GM18951 (cell line): ENCODE measurements around the gene ANAPC7.
"Not testable (repeated sequence)": the region's sequence is repeated elsewhere in the genome, so short reads cannot be mapped to it uniquely, and the experiment has no call there.

Experiments used
- POLR2A ChIP-seq: IDR thresholded peaks from 4 replicates; pipeline ENCODE4 v1.6.1; 2011; ENCODE audit warnings: mild to moderate bottlenecking; ENCODE audit not compliant: insufficient read length, insufficient read depth; ENCODE audit errors: extremely low read depth
- in situ Hi-C: fragments of 300-500 bp; cut with MboI; formaldehyde crosslinking; loops from one replicate; pipeline ENCODE4 v1.12.0; 2022; ENCODE audit warnings: low sequenced_read_pairs, mixed read lengths, inconsistent platforms; ENCODE audit not compliant: unreplicated experiment

ANAPC7 gene

GRCh38 chr12:110366321-110367142, 37.0 kb downstream of the ANAPC7 start:
- in situ Hi-C loops = no loop called here
- TF ChIP-seq POLR2A = no peak

DNA sequence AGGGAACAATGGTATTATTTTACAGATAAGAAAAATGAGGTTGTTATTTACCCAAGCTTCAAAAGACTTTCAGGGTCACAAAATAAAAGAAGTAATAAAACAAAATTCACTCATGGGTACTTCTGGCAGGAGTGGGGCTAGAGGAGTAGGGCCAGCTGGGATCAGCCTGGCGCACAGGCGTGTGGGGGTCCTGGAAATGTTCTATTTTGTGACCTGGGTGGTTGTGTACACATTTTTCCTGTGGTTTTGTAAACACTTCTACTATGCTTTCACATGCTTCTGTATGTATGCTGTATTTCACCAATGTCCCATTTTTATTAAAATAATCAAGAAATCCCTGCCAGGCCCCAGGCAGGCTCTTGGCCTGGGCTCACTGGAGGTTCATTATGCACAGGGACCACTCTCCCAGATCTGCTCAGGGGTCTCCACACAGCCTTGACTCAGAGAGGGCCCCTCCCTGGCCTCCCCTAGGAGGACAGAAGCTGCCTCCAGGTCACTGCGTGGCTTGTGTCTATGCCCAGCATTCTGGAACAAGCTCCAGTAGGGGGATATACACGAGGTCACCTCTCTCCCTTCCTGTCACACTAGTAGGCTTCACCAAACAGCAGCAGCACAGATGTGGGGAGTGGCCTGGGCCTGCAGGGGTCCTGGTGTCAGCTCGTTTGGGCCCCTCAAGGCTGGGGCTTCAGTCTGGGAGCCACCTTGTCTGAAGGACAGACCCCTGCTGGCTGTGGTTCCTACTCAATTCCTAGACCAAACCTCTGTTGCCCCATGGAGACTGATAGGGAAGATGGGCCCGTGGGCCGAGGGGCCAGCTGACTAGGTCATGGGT, 37.8 kb downstream of the ANAPC7 start:
- in situ Hi-C loops = no loop called here
- no peak for TF ChIP-seq POLR2A

- TF ChIP-seq POLR2A = no peak
- in situ Hi-C loops = no loop called here
Observed at GRCh38 chr12:110361216-110361615, 42.3 kb downstream of the ANAPC7 start.

GRCh38 chr12:110358384-110359097, 45.0 kb downstream of the ANAPC7 start:
- in situ Hi-C loops = not testable (repeated sequence)

- in situ Hi-C loops = no loop called here
- TF ChIP-seq POLR2A = no peak
Observed at GRCh38 chr12:110355073-110355472, 48.4 kb downstream of the ANAPC7 start.

DNA sequence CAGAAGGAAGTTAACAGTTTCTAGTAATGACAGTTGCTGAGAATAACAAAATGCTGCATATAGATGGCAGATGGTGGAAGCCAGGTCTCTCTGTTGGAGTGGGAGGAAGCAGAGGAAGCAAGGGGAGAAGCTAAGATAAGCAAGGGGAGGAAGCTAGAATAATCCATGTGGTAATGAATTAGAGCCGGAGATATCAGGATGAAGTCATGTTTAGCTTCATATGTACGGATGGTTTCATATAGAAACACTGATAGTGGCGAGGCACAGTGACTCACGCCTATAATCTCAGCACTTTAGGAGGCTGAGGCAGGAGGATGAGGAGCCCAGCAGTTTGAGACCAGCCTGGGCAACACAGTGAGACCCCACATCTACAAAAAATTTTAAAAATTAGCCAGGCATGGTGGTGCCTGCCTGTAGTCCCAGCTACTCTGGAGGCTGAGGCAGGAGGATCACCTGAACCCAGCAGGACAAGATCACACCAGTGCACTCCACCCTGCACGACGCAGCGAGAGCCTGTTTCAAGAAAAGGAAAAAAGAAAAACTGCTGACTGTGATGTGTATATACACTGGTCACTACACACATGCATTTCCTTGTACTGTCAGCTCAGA, 49.2 kb downstream of the ANAPC7 start:
- TF ChIP-seq POLR2A = no peak
- in situ Hi-C loops = no loop called here

DNA sequence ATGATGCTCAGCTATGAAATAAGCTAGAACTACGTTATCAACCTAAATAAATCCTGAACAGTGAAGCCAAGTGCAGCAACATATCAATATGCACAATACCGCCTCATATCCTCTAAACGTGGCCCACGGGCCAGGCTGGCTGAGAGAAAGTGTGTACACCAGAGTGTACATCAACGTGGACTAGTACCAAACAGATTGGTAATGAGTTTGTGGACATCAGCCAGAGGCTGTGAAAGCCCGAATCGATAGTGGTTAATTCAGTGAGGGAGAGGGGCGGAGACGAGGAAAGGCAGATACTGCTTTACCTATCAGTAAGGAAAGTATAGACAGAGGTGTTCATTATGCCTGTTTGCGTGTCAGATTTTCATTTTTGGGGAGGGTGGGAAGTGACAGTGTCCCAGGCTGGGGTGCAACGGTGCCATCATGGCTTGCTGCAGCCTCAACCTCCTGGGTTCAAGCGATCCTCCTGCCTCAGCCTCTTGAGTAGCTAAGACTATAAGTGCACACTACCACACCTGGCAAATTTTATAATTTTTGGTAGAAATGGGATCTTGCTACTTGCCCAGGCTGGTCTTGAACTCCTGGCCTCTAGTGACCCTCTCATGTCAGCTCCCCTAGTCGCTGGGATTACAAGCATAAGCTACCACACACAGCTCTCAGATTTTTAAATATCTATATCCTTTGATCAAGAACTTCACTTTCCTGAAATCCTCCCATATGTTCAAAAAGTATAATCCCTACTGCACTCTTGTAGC, 50.1 kb downstream of the ANAPC7 start:
- in situ Hi-C loops = no loop called here
- TF ChIP-seq POLR2A = no peak

DNA sequence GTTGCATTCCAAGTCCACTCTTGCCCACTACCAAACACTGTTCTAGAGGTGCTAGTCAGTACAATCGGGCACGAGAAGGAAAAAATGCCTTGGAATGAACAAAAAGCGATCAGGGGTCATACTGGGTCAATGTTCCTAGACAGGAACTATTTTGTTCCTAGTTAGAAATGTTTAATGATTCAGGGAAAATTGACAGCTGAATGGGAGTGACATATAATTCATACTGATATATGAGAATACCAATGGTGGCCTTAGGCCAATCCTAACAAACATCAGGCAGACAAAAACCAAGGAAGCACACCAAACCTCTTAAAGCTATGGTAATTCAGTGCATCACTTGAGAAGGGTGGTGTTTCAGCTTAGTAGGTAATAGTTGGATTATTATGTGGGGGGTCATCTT, 51.1 kb downstream of the ANAPC7 start:
- in situ Hi-C loops = no loop called here
- TF ChIP-seq POLR2A = no peak

GRCh38 chr12:110351119-110351518, 52.4 kb downstream of the ANAPC7 start:
- in situ Hi-C loops = no loop called here
- TF ChIP-seq POLR2A = no peak

DNA sequence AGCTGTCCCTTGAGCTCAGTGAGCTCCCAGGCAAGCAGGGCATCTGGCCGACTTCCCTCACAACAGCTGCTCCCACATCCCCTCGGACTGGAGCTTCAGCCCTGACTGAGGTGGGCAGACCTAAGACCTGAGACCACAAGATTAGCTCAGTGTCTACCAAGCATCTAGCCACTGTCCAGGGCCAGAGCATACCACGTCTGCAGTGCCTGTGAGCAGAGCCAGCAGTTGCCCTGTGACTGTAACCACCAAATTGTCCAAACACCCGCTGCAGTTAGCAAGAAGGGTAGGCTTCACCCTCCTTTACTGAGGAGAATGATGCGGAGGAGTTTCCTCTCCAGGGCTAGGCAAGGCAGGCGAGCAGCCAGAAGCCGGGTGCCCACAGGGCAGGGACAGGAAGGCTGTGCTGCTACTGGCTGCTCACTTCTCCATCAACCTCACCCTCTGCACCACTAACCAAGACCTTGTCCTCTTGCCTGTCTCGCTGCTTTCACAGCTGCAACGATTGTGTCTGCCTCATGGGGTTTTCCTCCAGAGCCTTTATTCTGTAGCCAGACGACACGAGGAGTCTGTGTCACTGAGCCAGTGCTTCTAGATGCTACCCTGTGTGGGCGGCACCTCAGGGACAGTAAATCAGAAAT, 53.9 kb downstream of the ANAPC7 start:
- in situ Hi-C loops = no loop called here
- TF ChIP-seq POLR2A = peak; percentile 20

DNA sequence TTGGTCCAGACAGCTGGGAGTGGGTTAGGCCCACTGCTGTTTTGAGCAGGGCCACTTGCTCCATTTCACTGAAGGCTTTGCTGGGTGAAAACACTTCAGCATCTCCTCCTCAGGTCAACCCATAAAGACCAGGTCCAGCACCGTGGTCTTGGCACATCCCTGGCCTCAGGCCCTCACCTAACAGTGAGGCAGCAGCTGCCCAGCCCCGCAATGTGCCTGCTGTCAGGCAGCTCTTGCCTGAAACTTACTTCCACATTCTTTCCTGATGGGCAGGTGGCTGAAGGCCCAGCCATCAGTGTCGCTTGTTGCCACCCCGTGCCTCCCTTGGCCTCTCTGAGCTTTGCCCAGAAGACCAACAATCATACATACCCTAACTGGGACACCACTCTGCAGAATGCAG, 54.4 kb downstream of the ANAPC7 start:
- no peak for TF ChIP-seq POLR2A
- in situ Hi-C loops = no loop called here
